Liver (tissue), 9 donors: ENCODE results near the gene SLCO4A1. TPM values are rescaled to one million over a fixed set of nuclear protein-coding genes. Genes with fewer than 3 reads are reported as not detected.

ENCODE experiments used
- DNase-seq: peaks from one replicate; pipeline ENCODE4 v3.0.0-alpha.2; 2017; ENCODE audit warnings: low spot score
- H3K27ac ChIP-seq, 2 donors: one replicate each; pipeline ENCODE4 v1.7.0; 2013; ENCODE audit warnings: inconsistent platforms in 2 of 2, low read length in 2 of 2, control low read depth in 1 of 2, low read depth in 1 of 2, mild to moderate bottlenecking in 1 of 2
- H3K27me3 ChIP-seq, 4 donors: one replicate each; pipeline versions ENCODE4 v1.6.1 to v1.7.0; 2013; ENCODE audit warnings: low read length in 3 of 4, inconsistent platforms in 1 of 4, mild to moderate bottlenecking in 1 of 4, moderate library complexity in 1 of 4; ENCODE audit not compliant: control insufficient read depth in 4 of 4, insufficient read depth in 4 of 4
- H3K36me3 ChIP-seq, 4 donors: one replicate each; pipeline versions ENCODE4 v1.6.1 to v1.7.0; 2013; ENCODE audit warnings: low read length in 3 of 4, mild to moderate bottlenecking in 3 of 4, low read depth in 1 of 4, moderate library complexity in 1 of 4; ENCODE audit not compliant: control insufficient read depth in 4 of 4, insufficient read depth in 3 of 4
- H3K4me1 ChIP-seq, 4 donors: one replicate each; pipeline versions ENCODE4 v1.6.1 to v1.7.0; 2013; ENCODE audit warnings: low read length in 3 of 4, mild to moderate bottlenecking in 3 of 4, moderate library complexity in 1 of 4; ENCODE audit not compliant: control insufficient read depth in 4 of 4, insufficient read depth in 4 of 4
- H3K4me3 ChIP-seq, 3 donors: one replicate each; pipeline versions ENCODE4 v1.6.1 to v1.7.0; 2013; ENCODE audit warnings: low read length in 3 of 3, control low read depth in 1 of 3, low read depth in 1 of 3, mild to moderate bottlenecking in 1 of 3
- H3K9ac ChIP-seq, 2 donors: one replicate each; pipeline ENCODE4 v1.7.0; 2013; ENCODE audit warnings: low read length in 2 of 2, mild to moderate bottlenecking in 2 of 2, moderate library complexity in 2 of 2, control low read depth in 1 of 2, low read depth in 1 of 2
- H3K9me3 ChIP-seq, 4 donors: one replicate each; pipeline versions ENCODE4 v1.6.1 to v1.7.0; 2013; ENCODE audit warnings: low read length in 3 of 4; ENCODE audit not compliant: control insufficient read depth in 4 of 4
- GABPA ChIP-seq, 2 donors: IDR thresholded peaks in 1 of 2; conservative IDR thresholded peaks in 1 of 2; 2 replicates each; pipeline ENCODE4 v1.6.1; 2016; ENCODE audit warnings: antibody characterized with exemption in 2 of 2, mild to moderate bottlenecking in 1 of 2, moderate library complexity in 1 of 2
- HNF4A ChIP-seq, 2 donors: conservative IDR thresholded peaks; 2 replicates each; pipeline ENCODE4 v1.6.1; 2016; ENCODE audit warnings: antibody characterized with exemption in 2 of 2, mild to moderate bottlenecking in 2 of 2
- JUND ChIP-seq, 2 donors: IDR thresholded peaks; 2 replicates each; pipeline ENCODE4 v1.6.1; 2016; ENCODE audit warnings: antibody characterized with exemption in 2 of 2
- REST ChIP-seq: IDR thresholded peaks from 2 replicates; pipeline ENCODE4 v1.6.1; 2016; ENCODE audit warnings: antibody characterized with exemption, mild to moderate bottlenecking
- RXRA ChIP-seq, 2 donors: IDR thresholded peaks; 2 replicates each; pipeline ENCODE4 v1.6.1; 2017 to 2018; ENCODE audit warnings: antibody characterized with exemption in 2 of 2, mild to moderate bottlenecking in 1 of 2
- SP1 ChIP-seq: IDR thresholded peaks from 2 replicates; pipeline ENCODE4 v1.6.1; 2018; ENCODE audit warnings: antibody characterized with exemption, mild to moderate bottlenecking
- YY1 ChIP-seq: IDR thresholded peaks from 2 replicates; pipeline ENCODE4 v1.6.1; 2016; ENCODE audit warnings: antibody characterized with exemption, mild to moderate bottlenecking
- WGBS: extraction: QIAGEN DNeasy Blood & Tissue Kit; methylation state at CpG from one replicate; pipeline ENCODE4 v1.1.7; 2013; 5-methylcytosine and 5-hydroxymethylcytosine counted together
- polyA plus RNA-seq, 2 donors: library from polyadenylated mRNA; stranded (reverse) in 1 of 2; unstranded in 1 of 2; fragments of 200-250 nt in 1 of 2; fragments of >200 nt in 1 of 2; fragmentation: Nextera tagmentation in 1 of 2; extraction: Ambion mirVana in 1 of 2; gene quantifications; one replicate each; pipeline versions ENCODE4 v1.2.1 to v1.2.3, GENCODE V29; 2013 to 2015
- total RNA-seq, 2 donors: library from RNA; depleted of rRNA; stranded (reverse); fragments of >200 nt; gene quantifications; one replicate each; pipeline ENCODE4 v1.2.3, GENCODE V29; 2014
- TF ChIP-seq, protein P1 (sequence below): IDR thresholded peaks from 2 replicates; pipeline ENCODE4 v1.6.1; 2016; ENCODE audit warnings: antibody characterized with exemption
- donor health status: healthy.
- donor health status: healthy.
- donor health status: healthy.
- donor health status: healthy.
- donor health status: healthy.

Gene SLCO4A1
- total and polyA plus RNA-seq, 4 donors: 1.3 to 4.3 (median 2.6) TPM

DNA sequence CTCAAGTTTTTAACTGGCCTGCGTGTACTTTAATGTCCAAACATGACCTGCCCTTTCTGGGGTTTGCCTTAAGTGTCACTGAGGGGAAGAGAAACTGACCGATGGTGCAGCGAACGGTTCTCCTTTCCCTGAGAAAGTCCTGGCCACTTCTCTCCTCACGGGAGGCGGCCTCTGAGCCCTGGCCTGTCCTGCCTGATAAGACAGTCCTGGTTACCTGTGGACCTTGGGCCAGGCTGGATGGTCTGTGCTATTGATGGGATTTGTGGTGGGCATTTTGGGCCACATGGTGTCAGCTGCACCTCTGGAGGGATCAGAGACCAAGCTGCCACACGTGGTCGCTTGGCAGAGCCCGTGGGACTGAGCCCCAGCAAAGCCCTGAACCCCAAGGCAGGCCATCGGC, 54.7 kb downstream of the SLCO4A1 start (continued):
- no peak for TF ChIP-seq REST
- no peak for TF ChIP-seq GABPA (IDR thresholded peaks at IDR 0.05 in 1 of 2, conservative IDR thresholded peaks at IDR 0.05 in 1 of 2)
- TF ChIP-seq YY1: no peak
- TF ChIP-seq, protein P1, sequence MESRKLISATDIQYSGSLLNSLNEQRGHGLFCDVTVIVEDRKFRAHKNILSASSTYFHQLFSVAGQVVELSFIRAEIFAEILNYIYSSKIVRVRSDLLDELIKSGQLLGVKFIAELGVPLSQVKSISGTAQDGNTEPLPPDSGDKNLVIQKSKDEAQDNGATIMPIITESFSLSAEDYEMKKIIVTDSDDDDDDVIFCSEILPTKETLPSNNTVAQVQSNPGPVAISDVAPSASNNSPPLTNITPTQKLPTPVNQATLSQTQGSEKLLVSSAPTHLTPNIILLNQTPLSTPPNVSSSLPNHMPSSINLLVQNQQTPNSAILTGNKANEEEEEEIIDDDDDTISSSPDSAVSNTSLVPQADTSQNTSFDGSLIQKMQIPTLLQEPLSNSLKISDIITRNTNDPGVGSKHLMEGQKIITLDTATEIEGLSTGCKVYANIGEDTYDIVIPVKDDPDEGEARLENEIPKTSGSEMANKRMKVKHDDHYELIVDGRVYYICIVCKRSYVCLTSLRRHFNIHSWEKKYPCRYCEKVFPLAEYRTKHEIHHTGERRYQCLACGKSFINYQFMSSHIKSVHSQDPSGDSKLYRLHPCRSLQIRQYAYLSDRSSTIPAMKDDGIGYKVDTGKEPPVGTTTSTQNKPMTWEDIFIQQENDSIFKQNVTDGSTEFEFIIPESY: no peak
- TF ChIP-seq RXRA (IDR thresholded peaks at IDR 0.05): no peak
- no peak for TF ChIP-seq SP1

GRCh38 chr20:62697468-62697912, 55.2 kb downstream of the SLCO4A1 start:
- 79% methylated on average over 11 of the region's 11 CpGs for WGBS

More at GRCh38 chr20:62697468-62697912, 55.2 kb downstream of the SLCO4A1 start:
- peaks cover 0 to 4% (median 0%) of the 10 kb centered on the region in 4 donors for H3K27me3 ChIP-seq
- H3K36me3 ChIP-seq: no peaks in the 10 kb centered on the region
- no peak overlapping the region for H3K27ac ChIP-seq
- H3K9me3 ChIP-seq: no peaks in the 10 kb centered on the region
- TF ChIP-seq REST (no peak), JUND (IDR thresholded peaks at IDR 0.05) (no peak), YY1 (no peak), GABPA (IDR thresholded peaks at IDR 0.05 in 1 of 2, conservative IDR thresholded peaks at IDR 0.05 in 1 of 2) (no peak), HNF4A (conservative IDR thresholded peaks at IDR 0.05) (no peak), RXRA (IDR thresholded peaks at IDR 0.05) (no peak)
- DNase-seq: no peak
- H3K4me1 ChIP-seq: no peaks in the 10 kb centered on the region
- H3K9ac ChIP-seq: no peak overlapping the region
- H3K4me3 ChIP-seq: no peak overlapping the region
